ENCODE measurements around the gene BANK1. TPM values are rescaled to one million over a fixed set of nuclear protein-coding genes. Genes with fewer than 3 reads are reported as not detected.

Gene BANK1
- polyA plus RNA-seq, 3 donors: 2.0 to 3.0 (median 2.9) TPM

DNA sequence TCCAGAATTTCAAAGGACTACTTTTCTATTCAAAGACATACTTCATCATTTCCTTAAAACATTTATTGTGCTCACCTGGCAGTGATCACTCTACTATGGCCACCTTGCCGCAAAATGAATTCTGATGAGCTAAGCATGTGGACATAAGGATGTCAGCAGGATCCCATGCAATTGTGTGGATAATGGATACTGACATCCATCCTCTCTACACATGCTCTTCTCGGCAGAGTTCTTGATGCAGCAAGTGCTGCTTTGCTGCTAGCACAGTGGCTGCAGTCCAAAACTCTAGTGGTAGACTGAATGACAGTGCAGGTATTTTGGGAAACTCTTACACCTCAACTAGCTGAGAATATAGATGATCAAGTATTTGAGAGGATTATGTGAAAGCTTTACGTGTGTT, 168.0 kb downstream of the BANK1 start:
- no peak for DNase-seq

DNA sequence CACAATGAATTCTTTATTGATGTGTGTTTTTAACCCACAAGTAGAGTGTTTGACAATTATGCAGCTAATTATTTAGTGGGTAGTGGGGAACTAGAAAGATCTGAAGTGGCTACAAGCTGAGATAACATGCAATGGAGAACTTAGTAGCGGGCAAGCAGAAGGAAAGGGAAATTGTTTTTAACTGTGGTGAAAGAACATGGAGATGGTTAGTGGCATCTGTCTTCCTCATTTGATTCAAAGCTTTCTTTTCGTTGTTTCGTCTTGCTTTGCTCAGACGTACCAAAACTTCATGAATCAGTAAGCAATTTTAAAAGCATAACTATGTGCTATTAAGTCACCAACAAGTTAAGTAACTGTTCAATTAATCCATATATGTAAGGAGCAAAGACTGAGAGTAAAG, 169.9 kb downstream of the BANK1 start:
- no peak for DNase-seq

DNA sequence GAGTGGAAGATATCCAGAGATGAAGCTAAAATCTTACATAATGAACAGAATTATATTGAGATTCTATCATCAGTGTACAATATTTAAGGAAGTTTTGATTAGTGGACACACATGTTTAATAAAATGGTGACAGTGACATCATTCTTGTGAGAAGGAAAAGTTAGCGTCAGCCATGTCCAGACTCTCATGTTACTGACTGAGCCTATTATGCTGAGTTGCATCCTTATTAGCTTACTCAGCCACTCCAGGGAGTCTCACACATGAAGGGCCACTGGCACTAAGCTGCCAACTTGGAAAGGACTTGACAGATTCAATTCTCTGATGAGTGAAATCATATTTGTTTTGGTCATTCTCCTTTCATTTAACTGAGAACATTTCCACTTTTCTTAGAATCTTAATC, 170.6 kb downstream of the BANK1 start:
- no peak for DNase-seq

DNA sequence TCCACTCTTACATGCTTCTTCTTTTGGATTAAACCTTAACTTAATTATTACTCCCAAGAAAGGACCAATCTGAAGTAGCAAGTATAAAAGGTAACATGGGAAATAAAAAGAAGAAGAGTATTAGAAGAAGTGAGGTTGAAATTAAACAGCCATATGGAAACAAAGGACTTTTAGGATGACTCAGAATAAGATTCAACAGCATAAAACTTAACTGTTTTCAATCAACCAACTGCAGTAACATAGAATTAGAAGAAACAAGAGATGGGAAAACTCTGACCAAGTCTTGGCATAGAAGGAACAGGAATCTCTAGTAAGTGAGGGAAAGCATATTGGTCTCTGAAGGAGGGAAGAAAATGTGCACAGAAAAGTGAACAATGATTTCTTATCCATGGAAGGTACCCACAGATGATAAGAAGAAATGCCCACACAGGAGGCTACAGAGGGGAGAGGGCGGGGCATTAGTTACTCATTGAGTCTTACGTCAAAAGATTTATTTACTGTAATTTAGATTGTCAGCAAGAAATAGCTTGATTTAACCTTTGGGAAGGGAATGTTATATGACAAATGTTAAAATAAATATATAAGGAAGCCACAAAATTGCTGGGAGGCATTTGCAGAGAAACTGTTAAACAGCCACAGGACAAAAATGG, 177.3 kb downstream of the BANK1 start:
- no peak for DNase-seq

DNA sequence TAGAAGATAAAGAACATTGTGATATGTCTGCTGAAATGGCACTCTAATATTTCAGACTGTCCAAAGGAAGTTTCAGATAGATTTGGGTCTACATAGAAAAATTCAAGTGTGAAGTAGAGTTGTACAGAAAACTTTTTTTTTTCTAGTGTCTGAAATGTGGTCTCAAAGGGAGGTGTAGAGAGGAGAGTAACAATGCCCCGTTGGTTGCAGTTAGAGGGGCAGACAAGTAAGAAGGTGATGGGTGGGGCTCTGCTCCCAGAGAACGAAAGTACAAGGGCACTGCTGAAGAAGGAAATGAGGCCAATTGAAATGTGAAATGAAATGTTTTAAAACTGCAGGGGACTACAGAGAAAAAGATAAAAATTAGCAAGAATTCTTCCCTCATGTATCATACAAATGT, 177.8 kb downstream of the BANK1 start:
- no peak for DNase-seq

DNA sequence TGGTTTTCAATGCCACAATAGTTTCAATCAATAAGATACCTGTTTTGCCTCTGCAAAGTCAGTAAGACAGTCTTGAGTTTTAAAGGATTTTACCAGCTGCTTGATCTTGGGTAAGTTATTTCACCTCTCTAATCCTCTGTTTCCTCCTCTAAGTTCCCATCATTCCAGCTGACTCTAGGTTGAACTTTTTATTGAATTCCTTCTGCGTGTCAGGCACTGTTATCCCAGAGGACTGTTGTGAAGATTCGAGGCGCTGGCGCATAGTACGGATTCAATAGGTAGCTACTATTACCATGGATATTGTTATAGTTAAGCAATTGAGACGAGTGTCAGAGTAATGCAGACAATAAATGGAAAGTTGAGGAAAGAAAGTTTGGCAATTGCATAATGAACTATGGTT, 179.4 kb downstream of the BANK1 start:
- no peak for DNase-seq

DNA sequence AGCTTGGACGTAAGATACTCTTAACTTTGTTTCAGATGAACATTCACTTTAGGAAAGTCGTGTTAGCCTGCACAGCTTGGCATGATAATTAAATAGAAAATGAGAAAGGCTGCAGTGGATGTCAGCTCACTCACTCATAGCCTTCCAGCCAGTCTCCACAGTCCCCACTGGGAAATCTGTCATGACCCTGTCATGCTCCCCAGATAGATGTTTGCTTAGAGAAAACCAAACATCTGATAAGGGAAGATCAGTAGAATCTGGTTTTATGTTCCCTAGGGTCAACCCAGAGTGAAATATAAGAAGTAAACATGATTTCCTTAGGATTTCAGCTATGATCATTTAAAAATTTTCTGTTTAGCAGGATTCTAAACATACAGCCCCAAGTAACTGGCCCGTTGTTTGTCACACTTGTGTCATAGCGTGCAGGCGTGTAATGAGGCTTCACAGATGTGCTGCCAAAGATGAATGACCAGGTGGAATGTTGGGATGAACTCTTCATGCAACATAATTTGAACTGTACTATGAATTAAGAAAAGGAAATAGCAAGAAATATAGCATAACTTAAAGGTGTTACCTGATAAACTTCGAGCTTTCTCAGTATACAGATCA, 180.1 kb downstream of the BANK1 start:
- DNase-seq: no peak

DNA sequence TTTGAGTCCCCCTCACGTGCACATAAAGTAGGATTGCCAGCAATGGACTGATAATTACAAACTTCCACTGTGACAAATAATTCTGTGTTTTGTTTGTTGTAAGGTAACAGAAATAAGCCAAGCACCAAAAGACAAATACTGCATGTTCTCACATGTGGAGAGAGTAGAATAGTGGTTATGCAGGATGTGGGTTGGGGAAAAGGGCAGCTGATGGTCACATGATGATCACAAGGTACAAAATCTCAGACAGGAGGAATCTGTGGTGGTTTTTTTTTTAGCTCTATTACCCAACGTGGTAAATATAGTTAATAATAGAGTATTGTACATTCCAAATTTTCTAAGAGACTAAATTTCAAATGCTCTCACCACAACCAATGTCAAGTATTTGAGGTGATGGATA, 182.3 kb downstream of the BANK1 start:
- DNase-seq: no peak

DNA sequence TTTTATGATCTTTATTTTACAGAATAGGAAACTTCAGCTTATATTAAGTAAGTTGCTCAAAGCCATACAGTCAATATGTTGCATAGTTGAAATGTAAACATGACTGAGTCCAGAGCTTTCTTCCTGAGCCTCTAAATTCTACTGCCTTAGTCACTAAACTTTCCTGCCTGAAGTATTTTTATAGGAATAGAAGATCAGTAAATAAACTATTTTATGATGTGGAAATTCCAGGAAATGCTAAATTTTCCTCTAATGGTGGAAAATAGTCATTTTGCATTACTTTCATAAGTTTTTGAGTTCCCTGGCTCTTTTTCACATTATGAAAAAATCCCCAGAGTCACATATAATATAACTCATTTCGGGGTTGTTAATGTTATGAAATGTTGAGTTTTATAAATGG, 182.8 kb downstream of the BANK1 start:
- DNase-seq: no peak

DNA sequence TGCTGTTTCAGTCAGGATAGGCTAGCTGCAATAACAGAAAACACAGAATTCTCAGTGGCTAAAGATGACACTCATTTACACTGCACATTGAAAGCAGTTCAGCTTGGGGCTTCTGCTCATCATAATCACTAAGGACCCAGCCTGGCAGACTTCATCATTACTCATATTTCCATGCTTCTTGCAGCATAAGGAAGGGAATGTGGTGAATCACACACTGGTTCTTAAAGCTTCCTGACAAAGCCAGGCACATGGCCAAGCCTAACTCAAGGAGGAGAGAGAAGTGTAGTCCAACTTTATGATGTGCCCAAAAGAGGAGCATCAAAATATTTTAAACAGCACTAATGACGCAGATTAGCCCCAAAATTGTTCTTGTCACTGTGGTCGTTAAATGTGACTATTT, 186.5 kb downstream of the BANK1 start:
- no peak for DNase-seq

DNA sequence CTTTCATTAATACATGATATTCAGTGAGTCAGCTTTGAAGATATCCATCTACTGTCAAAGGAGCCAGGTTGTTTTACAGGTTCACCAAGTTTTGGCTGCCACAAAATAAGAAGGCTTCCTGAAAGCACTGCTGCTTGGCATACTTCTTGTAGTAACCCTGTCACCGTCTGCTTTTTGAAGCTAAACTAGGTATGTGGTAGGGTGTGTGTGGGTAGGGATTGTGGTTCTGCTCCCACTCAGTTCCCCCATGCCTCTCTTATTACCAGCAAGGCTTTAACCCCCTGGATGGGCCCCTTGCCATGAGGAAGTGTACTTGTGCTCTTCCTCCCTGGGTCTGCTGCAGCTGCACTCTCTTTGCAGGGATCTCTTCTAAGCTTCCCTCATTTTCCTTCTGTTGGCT, 191.2 kb downstream of the BANK1 start:
- peak; percentile 24 for DNase-seq

DNA sequence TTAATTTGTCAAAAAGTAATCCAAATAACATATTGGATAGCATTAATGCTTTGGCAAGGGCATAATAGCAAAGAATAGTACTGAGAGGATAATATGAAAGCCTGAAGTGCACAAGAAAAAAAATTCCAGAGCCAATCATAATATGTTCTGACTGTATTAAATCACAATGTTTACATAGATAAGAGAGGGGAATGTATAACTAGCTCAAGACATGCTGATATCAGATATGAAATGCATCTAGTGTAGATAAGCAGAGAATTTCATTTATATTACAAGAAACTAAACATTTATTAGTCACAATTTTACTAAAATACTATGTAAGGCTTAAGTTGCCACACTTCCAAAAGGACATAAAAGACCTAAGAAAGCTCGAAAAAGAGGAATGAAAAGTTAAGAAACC, 193.3 kb downstream of the BANK1 start:
- DNase-seq: no peak

DNA sequence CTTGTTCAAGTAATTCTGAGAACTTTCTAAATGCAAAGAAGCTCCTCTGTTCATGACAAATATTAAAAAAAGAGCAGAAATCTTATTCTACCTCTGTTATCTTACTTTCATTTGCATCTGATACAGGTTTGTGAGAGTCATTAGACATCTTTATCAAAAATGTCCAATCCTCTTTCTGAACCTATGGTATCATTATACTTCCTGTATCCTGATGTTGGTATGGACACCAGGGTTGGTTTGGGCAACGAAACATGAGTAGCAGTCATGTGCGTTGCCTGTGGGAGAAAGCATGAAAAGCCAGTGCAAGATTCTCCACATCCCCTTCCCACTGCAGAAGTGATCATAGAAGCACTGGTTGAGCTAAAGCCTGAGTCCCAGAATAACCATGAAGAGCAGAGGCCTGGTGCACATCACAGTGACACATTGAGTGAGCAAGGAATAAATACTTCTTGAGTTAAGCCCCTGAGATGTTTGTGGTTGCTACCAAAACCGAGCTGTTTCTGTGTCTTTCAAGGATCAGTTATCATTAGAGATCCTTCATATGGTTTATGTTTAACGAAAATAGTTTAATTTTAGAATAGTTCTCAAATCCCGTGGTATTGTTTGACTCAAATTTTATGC, 197.2 kb downstream of the BANK1 start:
- DNase-seq: no peak

DNA sequence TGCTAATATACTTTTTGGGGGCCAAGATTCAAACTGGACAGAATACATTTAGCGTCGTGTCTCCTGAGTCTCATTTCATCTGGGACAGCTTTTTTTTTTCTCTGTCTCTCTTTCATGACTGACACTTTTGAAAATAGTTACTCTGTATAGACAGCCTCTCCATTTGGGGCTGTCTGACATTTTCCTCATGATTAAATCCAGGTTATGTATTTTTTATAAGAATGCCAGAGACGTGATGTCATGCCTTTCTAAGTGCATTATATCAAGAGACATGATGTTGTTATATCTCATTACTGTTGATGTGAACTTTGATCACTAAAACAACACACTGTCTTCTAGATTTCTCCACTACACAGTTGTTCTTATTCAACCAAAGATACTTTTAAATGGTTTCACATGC, 199.0 kb downstream of the BANK1 start:
- DNase-seq: no peak

DNA sequence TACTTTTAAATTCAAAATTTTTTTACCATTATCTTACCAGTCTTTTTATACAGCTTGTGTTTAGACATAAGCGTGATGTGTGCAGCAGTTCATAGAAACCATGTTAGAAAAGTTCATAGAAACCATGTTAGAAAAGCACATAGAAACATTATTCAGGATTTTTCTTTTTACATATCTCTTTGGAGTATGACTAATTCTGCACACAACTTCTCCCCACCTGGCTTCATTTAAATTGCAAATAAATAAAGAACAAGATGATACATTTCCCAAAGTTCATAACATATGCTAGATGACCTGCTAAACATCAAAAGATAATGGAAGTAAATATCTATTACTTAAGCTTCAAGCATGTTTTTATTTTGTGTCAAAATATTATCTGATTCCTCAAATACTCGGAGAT, 201.9 kb downstream of the BANK1 start:
- DNase-seq: no peak

DNA sequence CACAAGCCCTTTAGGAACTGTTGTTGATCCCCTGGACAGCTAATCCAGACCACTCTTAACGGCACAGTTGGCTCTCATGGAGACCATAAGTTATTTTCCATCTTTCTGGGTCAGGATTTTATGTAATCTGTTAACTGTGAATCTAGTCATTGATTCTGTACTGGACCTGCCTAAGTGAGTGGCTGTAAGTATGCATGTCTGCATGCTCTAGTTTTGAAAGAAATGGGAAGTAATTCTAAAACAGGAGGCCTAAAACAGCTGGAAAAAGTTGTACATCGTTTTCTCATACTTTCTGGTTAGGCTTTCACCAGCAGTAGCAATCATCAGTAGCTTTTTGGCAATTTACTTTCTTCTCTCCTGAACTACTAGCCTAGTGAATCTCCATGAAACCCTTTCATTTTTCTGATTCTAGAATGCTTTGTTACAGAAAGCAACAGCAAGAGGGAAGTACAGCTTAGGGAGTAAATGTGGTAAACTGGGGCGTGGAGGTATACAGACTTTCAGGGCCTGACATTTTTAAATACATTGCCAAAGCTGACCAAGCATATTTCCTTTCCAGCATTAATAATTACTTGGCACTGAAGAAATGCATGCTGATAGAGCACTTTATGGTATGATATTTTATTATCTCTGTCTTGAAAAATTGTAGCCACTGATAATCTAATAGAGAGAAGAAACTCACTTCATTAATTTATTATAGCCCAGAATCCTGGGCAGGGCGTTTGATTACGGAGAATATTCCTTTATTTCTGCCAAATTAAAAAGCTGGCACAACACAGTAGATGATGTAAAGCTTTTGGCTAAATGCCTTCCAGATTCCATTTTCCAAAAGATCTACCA, 202.7 kb downstream of the BANK1 start:
- DNase-seq: no peak

DNA sequence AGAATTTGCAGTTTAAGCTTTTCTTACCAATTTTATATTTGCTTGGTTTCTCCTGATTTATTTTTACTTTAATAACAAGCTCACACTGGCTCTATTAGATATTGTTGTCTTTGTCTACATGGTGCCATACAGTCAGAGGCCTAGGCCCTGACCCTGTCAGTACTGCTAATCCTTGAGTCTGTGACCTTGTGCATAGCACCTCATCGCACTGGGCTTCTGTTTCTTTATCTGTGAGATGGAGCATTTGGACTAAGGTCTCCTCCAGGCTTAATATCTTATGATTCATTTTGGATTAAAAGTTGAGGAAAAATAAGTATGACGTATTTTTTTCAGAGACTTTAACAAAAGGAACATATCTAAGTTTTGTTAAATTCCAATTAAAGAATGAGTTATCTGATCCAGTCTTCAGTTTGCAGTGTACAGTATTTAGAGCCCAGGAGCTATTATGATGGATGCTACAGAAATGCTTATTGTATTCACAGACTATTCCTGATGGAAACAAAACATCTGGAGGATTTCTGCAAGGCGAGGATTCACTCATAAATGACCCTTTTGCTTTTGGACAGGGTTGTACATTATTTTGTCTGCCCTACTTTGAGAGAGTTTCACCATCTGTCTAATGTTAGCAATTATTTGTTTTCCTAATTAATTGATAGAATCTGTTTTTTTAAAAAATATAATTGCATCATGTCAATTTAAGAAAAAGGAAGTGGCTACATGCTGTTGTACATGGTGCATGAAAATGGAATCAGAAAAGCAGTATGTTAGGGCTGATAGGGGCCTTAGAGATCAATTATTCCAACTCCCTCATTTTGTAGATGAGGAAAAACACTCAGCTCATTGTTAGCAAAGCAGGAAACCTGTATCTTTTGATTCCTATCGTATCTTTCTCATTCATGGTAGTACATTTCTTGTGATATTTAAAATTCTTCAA, 203.6 kb downstream of the BANK1 start:
- DNase-seq: no peak

DNA sequence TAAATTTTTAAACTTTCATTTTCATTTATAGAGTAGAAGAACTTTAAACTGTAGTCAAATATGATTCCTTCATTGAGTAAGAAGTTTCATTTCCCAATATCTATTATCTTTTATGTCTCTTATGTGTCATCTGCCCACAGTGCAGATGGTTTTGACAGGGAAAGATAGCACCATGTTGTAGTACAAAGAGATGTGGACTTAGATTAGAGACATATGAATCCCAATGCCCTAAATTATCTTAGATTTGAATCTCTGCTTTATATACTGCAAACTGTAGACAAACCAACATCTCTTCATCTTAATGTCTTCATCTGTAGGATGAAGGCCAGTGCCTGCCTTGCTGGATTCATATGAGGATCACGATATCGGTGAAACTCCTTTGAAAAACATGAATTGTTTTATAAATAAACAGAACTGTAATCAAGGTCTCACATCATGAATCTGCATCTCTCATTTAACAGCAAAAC, 217.5 kb downstream of the BANK1 start:
- no peak for DNase-seq

DNA sequence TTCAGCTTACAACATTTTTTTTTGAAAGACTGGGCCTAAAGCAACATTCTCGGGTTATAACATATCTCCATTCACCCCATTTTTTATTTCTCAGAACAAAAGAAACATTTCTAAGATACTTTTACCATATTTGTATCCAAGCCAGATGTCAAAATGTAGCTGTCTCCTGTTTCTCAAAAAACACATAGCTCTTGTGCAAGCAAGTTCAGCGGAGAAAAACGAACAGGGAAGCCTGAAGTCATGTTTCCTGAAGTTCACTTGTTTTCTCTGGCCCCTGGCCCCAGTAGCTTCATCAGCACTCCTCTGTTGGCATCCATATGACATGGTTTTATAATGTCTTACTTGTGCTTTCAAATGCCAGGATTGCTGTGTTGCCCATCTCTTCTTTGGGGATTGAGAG, 218.2 kb downstream of the BANK1 start:
- no peak for DNase-seq

DNA sequence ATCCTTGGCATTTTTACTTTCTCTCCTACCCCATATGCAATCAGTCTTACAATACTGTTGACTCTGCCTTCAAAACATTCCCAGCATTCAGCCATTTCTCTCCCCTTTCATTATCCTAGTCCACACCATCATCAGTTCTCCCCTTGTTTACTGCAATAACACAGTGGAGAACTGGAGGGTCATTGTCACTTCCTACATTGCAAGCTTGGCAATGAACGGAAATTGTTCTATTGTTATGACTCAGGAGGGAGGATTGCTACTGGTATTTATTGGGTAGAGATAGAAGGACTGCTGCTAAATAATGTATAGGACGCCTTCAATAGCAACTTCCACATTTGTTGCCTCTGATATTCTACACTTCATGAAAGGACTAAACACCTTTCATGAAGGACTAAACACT, 231.8 kb downstream of the BANK1 start:
- DNase-seq: no peak

DNA sequence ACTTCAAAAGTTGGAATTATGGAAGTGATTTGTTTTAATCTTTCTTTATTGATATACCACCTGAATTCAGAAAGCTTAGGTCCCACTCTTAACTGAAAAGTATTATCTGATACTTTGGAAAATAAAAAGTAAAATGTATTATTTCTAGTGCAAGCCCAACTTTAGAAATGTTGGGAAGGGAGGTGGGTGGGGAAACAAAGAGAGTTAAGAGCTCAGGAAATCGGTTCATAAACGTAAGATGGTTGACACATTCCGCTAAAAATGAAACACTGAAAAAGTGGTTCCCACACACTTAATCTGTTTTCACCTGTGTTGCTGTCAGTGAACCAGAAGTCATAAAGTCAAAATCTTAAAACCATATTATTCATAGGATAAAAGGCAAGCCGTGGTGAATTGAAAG, 237.4 kb downstream of the BANK1 start:
- DNase-seq: no peak

DNA sequence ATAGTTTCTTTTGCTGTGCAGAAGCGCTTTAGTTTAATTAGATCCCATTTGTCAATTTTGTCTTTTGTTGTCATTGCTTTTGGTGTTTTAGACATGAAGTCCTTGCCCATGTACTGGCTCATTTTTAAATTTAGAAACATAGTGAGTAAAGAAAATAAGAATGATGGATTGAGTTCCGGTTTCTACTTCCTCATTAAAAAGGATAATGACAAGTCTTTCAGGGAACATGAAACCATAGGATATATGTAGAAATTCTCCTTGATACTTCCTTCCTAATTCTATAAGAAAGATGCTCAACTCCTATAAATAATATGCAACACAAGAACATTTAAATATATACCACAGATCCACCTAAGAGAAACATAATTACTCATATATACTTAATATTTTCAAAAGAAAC, 240.9 kb downstream of the BANK1 start:
- DNase-seq: no peak

Data from renal pelvis (tissue), 4 donors.